GM19455 (cell line): ENCODE data around the gene DPP4.

Source experiments
- ATAC-seq: cut with Tn5 transposase; IDR thresholded peaks from one replicate; pipeline ENCODE4 v1.9.1; 2021; ENCODE audit not compliant: unreplicated experiment

The DPP4 gene

DNA sequence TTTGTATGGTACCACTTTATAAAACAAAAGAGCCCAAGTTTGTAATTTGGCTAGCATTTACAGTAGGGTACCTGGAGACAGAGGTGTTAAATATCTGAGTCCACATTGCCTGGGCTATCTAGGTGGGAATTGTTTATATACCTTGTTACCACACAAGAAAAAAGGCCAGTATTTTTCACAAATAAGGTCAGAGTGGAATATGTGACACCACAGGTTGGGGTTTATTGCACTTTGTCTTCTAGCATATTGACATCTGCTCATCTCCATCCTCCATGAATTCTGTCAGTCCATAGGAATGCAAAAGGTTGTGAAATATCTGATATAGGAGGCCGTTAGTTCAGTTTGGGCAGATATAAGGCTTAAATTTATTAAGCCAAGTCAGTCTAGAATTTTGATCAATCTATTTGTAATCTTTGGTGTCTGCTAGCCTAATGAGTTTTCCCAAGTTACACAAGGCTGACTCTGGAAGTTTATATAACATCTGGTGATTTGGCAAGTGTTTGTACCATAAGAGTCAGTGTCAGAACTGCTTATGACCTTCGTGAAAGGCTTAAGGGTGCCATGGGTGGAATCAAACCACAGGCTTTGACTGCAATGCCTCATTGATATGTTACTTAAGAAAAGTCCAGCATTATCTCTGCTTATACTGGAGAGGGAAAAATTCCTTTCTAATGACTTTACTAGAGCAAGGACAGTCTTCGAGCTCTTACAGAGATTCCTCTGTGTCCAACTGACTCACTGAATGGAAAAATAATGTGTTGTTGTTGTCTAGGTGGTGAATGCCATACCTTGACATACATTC lies 11.3 kb upstream of the DPP4 start:
- ATAC-seq: no peak

DNA sequence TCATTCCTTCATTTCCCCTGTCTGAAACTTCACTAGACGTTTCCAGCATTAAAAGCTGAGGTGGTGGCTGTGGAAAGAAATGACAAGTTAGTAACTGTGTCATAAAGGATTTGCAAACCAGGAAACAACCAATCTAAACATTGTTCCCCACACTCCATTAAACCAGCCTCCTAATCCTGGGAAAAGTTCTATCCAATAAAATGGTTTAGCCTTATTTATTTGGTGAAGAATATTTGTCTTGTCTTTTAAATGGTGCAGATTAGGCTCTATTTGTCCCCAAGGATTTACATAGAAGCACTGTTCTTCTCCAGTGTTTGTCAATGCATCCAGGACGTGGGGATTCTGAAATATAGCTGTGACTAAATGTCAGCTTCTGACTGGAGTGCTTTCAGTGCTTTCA lies 10.5 kb upstream of the DPP4 start:
- ATAC-seq: no peak

DNA sequence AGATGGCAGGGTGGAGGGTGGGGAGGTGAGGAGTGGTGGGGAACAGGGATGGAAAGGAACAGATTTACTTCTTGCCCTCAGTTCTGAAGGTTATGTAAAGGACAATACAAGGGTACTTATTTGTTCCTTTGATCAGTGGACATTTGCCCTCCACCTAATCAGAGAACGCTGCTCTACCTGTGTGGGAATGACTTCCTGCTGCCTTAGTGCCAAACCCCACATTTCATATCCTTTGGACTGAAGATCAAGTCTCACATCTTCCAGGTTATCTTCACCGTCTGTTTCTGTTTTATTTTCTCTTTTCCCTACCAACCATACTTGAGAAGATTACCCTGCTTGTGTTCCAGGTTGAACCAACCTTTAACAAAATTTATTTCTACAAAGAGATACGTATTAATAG lies 8.7 kb upstream of the DPP4 start:
- ATAC-seq: no peak

DNA sequence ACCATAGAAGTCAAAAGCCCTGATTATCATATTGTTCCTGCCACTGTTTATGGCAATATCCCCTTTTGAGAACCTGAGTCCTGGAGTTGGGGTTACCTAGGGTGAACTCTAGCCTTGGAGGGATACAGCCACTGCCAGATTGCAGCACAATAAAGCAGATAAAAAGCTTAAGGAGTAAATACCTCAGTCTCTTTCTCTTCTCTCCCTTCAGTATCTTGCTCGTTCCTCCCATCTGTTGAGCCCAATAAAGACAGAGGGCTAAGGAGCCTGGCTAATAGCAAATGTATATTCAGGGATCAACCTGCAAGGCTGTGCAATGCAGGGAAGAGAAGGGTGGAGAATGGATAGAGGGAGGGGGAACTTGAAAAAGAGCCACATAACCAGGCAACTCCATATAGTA lies 8.0 kb upstream of the DPP4 start:
- ATAC-seq: no peak

DNA sequence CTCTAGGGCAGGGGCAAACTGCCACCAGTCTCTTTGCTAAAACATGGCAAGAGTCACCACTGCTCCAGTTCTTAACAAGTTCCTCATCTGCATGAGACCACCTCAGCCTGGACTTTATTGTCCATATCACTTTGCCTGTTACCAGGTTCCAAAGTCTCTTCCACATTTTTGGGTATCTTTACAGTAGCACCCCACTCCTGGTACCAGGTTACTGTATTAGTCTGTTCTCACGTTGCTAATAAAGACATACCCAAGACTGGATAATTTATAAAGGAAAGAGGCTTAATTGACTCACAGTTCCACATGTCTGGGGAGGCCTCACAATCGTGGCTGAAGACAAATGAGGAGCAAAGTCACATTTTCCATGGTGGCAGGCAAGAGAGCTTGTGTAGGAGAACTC lies 5.5 kb upstream of the DPP4 start:
- ATAC-seq: no peak

DNA sequence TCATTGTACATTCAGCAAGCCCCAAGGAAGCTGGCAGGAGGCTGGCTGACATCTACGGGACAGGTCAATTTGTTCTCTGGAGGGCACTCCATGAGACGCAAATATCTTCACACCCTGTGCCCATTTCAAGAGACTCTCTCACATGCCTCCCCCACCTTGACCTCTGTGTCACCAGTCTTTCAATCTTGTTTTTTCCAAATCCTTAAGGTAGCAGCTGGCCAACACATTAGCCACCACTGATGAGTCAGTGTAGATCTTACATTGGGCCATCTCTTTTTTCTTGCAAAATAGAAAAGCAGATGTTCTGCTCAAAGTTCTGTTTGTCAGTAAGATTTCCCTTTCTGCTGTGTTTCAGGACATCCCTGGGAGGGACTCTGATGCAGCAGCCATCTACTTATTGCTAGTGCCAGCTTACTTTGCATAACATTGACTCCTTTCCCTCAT lies 1.7 kb upstream of the DPP4 start:
- ATAC-seq: no peak

DNA sequence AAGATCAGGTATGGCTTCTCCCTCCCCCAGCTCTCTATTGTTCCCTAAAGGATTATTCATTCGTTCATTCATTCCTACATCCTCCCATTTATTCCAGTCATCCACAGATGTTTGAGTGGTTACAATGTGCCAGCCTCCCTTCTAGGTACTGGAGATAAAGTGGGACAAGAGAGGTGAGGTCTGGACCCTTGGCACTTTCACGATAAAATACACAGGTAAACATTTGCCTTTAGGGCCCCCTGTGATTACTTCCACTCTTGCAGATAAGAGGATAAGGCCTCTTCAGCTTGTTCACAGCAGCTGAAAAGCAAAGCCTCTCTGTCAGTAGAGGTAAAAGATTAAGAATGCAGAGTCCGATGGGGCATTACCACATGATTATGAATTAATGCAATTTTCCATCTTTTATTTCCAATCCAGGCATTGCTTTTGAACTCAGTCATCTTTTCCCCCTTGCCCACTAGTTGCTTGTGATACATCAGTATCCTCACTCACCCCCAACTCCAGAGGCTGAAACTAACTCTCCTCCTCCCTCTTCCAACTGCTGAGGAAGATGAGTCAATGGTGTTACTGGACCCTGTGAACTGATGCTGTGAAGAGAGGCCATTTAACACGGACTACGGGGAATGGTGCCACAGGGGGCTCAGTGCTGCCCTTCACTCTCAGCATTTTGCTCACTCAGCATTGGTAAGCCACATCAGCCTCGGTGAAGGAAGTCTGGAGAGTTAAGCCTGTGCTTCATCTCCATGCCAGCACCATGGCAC lies 1.1 kb upstream of the DPP4 start:
- ATAC-seq: no peak

DNA sequence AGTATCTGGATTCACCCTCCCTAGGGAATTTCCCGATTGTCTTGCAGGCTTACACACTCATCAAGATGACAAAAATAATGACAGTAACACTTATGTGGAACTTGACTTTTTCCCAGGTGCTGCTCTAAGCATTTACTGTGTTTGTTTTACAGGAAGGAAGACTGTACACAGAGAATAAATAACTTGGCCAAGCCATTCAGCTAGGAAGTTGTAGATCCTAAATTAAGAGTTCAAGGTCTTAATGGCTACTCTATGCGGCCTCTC lies 549 bp upstream of the DPP4 start:
- ATAC-seq: no peak

DNA sequence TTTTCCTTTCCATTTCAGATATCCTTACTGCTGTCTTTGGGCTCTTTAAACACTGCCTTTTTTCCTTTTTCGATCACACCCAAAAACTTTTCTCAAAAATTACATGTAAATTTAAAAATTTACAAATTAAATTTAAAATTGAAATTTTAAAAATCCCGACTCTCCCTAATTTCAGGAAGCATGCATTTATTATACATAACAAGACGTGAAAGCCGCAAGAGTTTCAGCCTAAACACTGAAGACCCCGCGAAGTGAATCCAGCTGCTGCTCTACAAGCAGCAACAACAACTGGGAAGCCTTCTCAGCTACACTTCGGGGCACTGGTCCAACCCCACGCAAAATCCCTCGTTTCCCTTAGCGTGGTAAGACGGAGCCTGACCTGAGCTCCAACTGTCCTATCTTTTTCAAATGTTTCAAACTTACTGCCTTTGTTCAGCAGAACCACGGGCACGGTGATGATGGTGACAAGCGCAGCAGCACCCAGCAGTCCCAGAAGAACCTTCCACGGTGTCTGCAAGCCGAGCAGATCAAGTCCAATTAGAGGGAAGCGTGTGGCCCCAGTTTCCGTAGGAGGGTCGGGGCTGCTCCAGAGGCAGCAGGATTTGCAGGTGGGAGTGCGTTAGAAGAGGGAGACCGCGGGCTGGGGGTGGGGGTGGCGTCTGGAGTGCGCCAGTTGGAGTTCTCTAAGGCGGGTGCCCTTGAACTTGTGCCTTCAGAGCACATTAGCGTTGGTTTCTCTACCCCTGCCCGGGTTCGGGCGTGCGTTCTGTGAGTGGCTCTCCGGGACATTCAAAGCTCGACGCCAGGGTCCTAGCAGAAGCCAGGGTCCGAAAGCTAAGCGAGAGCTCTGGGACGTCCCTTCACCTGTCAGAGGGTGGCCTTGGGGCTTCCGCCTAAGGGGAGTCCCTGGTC lies 783 bp downstream of the DPP4 start:
- no peak for ATAC-seq

DNA sequence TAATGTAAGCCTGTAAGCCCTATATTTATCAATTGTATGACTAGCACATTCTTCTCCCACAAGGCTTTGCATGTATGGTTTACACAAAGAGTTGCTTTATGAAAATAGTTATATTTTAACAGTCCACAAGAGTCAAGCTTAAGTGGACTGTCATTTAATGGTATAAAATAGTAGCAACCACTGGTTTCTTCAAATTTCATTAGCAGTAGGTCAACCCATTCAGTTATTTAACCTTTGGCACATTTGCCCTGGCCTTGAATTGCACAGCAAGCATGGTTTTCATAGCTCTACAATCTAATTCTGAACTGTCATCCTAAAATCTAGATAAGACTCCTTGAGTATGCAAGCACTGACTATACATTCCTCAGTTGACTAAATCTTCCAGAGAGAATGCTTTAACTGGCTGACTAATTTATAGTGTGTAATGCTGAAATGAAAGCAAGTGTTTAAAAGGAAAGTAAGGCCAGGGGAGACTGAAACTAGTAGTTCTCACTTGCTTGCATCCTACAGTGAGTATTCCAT lies 1.8 kb downstream of the DPP4 start:
- ATAC-seq: peak; percentile 63

DNA sequence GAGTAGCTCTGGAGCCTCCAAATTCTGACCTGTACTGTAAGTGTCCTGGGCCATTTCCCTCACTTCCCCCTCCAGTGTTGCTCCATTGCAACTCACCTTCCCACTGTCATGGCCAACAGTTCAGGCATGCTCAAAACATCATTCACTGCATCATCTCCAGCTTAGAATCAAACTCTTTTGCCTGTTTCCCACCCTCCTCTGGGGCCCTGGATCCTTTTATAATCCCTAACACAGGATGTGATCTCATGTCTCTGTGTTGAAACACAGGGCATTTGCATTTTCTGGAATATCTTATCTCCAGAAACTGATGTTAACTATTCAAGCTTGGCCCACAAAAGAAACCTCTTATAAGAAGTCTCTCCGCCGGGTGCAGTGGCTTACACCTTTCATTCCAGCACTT lies 3.0 kb downstream of the DPP4 start:
- ATAC-seq: no peak

DNA sequence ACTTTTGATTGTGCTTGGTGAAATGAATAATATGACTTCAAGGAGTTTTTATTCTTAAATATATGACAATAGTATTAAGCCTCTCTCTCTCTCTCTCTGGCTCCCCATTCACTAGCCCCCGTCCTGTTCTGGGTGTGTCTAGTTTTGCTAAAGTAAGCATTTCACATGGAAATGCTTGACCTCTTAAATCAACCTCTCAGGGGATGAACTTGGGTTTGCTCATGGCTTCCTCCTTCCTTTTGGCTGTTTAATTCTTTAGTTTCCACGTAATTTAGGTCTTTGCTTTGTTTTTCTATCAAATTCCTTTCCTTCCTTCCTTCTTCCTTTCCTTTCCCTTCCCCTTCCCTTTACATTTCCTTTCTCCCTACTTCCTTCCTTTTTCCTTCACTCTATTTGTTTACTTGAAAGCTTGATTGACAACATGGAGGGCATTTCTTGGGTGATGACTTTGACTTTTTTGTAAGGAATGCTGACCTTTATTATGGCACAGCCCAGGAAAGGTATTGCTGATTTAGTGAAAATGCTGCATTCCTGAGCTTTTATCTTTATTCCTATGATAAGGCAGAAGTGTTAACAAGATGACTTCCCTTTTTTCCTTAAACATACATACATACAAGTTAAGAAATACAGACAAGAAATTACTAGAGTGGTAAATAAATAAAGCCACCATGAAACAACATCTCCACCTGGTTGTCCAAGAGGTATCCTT lies 3.6 kb downstream of the DPP4 start:
- no peak for ATAC-seq

DNA sequence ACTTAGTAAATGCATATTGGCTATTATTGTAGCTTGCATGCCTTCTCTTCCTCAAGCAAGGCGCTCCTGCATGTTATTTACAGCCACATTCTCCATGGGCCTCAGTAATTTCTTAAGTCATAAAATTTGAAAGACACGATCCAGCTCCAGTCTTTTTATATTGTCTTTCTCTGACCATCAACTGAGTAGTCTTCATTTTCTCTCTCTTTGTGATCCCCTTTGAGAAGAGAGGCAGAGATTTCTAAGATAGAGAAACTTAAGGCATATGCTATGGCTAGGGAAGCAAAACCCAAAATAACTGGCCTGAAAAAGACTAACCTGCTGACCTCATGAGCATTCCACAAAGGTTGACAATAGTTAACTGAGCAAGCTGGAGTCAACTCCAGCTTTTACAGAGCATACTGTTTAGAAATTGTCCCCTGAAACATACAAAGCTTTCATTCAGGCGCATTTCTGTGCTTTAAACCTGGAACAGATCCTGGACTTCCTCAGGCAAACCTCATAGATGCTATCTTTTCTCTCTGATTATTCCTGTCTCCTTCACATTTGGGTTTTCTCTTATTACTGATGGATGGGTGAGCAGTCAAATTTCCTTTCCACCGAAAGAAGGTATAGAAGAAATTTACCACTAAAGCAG lies 4.6 kb downstream of the DPP4 start:
- no peak for ATAC-seq

DNA sequence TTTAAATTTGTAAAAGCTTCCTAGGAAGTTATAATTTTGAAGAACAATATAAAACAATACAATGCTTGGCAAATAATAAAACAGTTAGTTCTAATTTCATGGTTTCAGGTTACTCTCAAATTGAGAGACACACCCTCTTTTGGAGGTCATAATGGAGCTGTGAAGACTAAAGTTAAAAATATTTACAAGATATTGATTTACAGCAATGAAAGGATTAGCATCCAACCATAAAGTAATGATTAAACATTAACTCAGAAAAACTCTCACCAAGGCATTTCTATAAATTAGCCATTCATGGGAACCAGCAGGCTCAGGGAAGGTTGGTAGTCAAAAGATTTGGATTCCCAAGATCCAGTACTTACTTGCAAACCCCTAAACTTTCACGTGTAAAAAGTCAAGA lies 6.4 kb downstream of the DPP4 start:
- no peak for ATAC-seq

DNA sequence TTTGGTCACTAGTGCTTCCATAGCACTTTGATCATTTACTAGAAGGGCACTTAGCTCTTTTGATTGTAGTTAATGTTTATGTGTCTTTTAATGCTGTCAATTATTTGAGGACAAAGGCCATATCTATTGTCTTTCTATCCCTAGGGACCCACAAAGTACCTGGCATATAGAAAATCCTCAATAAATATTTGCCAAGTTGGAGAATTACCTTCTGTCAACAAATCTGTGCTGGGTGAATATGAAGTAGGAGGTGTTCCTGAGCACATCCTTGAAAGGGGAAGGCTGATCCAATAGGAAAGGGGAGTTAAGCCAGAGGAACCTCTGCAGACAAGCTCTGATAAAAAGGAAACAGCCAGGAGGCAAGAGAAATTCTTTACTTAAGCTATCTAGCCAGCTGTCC lies 8.2 kb downstream of the DPP4 start:
- no peak for ATAC-seq

DNA sequence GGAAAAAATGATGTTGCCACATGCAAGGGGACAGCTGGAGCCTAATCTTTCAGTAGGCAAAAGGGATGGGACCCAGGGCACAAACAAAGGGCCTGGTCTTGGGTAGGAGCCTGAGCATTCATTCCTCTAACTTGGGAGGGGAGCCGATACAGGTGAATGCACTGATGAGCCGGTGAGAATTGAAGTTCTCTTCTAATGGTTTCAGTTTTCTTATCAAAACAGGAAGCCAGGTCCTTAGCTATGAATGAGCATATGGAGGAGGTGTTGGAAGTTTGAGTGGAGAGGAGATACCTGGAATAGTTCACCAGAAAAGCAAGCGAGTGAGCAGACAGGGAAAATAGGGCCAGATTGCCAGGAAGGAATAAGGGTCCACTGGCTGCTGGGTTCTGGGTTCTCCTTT lies 10.1 kb downstream of the DPP4 start:
- peak; percentile 45 for ATAC-seq

DNA sequence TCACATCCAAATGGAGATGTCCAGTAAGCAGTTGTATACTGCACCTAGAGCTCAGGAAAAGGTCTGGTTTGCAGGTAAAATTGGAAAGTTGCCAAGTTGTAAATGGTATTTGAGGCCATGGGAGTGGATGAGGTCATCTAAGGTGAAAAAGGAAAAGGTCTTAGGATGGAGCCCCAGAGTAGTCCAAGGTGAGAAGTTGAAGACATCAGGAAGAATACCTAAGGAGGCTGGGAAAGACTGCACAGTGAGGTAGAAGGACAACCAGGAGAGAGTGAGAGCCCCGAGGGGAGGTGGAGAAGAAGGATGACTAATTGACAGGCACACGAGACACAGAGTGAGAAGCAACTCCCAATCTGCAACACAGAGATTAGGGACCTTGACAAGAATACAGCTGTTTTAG lies 10.7 kb downstream of the DPP4 start:
- no peak for ATAC-seq

DNA sequence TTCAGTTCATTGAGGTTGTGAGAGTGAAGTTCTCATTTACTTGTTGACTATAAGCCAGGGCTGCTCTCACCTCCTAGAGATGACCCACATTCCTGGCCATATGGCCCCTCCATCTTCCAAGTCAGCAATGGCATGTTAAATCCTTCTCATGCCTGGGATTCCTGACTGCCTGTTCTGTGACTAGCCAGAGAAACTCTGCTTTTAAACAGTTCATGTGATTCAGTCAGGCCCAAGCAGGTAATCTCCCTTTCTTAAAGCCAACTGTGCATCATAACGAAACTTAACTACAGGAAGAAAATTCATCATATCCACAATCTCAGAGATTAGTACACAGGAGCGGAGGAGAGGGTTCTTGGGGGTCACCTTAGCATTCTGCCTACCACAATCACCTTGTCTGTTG lies 11.5 kb downstream of the DPP4 start:
- no peak for ATAC-seq

DNA sequence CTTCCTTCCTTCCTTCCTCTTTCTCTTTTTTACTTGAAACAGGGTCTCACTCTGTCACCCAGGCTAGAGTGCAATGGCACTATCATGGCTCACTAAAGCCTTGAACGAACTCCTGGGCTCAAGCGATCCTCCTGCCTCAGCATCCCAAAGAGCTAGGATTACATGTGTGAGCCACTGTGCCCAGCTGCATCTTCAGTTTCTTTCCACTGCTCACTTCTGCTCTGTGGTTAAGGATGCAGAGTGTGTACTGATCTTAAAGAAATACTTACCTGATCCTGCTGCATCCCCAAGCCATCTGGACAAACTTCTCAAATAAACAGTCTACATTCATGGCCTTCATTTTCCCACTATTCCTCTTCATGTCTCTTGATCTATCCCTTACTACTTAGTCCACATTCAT lies 13.0 kb downstream of the DPP4 start:
- no peak for ATAC-seq

DNA sequence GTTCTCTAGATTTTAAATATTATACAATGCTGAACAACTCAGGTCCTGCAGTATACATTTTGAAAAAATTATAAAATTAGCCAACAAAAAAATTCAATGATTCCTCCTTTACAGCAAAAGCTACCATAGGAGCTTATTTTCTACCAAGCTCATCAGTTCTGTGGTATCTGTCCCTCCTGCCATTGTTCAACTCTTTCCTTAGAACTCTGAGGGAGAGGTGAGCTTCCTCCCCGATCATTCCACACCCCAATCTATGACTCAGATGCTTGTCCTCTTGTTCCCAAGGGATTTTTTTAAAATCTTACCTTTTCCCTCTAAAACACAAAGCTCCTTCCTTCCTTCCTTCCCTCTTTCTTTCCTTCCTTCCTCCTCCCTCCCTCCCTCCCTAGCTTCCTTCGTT lies 13.5 kb downstream of the DPP4 start:
- ATAC-seq: no peak
